Lower leg skin (tissue), 4 donors: ENCODE results near the gene IFNL4. TPM values are rescaled to one million over a fixed set of nuclear protein-coding genes. Genes with fewer than 3 reads are reported as not detected.
"Not testable (repeated sequence)": the region's sequence is repeated elsewhere in the genome, so short reads cannot be mapped to it uniquely, and the experiment has no call there.

ENCODE experiments used
- DNase-seq, 2 donors: peaks; one replicate each; pipeline ENCODE4 v3.0.0-alpha.2; 2019; ENCODE audit warnings: low spot score in 2 of 2
- H3K4me3 ChIP-seq: fragments of 200-600 bp; sonication (generic); 2 replicates; pipeline ENCODE4 v1.5.1; 2017; ENCODE audit warnings: mild to moderate bottlenecking, low read depth; ENCODE audit not compliant: poor library complexity, severe bottlenecking
- POLR2A ChIP-seq, 2 donors: fragments of 450-650 bp; IDR thresholded peaks; one replicate each; pipeline ENCODE4 v1.6.1; 2016 to 2017; ENCODE audit warnings: antibody characterized with exemption in 2 of 2, mild to moderate bottlenecking in 1 of 2, moderate library complexity in 1 of 2
- WGBS, 2 donors: methylation state at CpG; one replicate each; pipeline ENCODE4 v1.1.5; 2018; 5-methylcytosine and 5-hydroxymethylcytosine counted together
- intact Hi-C: fragments of 100-400 bp; cut with DNase I; formaldehyde crosslinking; loops from one replicate; pipeline ENCODE4 v1.15.0; 2023; ENCODE audit warnings: low total_unique reads
- total RNA-seq, 4 donors: library from RNA; depleted of rRNA; stranded (reverse); fragments of >200 nt; gene quantifications; one replicate each; pipeline ENCODE4 v1.1.0, GENCODE V29; 2016
- TF ChIP-seq, protein P1 (sequence below), 3 donors: fragments of 450-650 bp; IDR thresholded peaks; one replicate each; pipeline ENCODE4 v1.5.1; 2016; ENCODE audit warnings: antibody characterized with exemption in 3 of 3, mild to moderate bottlenecking in 3 of 3, moderate library complexity in 2 of 3

Gene IFNL4
- total RNA-seq, 4 donors from 2014 or later, result not detected

DNA sequence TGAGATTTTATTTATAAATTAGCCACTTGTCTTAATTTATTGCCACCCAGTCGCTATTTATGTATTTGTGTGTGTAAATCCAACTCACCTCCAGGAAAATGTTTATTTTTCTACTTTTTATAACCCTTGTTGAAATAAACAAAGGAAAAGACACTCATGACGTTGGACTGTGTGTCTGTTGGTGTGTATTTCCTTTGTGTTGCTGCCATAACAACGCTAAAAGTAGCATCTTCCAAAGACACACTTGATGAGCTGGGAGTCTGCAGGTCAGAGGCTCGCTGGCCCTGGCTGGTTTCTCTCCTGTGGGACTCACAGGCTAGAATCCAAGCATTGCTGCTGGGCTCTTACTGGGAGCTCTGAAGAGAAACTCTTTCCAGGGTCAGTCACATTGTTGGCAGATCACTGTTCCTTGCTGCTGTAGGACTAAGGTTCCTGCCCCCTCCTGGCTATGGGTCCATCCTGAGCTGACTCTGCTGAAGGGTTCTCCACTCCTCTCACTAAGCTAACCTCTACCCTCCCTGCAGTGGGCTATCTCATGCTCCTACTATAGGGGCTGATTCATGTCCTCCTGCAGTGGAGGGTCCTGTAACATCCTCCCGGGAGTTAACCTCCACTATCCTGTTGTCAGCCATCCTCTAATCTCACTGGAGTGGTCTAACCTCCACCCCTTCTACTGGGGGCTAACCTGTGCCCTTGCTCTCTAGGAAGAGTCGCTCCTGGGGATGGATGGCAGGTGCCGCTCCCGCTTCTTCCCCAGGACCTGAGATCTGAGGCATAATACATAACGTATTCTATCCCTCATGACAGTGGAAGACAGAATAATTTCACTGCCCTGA, 21.6 kb upstream of the IFNL4 start:
- 73 to 84% methylated on average over 9 of the region's 9 CpGs for WGBS, 2 donors
- DNase-seq, result no peak
- TF ChIP-seq POLR2A (IDR thresholded peaks at IDR 0.05), result no peak
- TF ChIP-seq, protein P1, sequence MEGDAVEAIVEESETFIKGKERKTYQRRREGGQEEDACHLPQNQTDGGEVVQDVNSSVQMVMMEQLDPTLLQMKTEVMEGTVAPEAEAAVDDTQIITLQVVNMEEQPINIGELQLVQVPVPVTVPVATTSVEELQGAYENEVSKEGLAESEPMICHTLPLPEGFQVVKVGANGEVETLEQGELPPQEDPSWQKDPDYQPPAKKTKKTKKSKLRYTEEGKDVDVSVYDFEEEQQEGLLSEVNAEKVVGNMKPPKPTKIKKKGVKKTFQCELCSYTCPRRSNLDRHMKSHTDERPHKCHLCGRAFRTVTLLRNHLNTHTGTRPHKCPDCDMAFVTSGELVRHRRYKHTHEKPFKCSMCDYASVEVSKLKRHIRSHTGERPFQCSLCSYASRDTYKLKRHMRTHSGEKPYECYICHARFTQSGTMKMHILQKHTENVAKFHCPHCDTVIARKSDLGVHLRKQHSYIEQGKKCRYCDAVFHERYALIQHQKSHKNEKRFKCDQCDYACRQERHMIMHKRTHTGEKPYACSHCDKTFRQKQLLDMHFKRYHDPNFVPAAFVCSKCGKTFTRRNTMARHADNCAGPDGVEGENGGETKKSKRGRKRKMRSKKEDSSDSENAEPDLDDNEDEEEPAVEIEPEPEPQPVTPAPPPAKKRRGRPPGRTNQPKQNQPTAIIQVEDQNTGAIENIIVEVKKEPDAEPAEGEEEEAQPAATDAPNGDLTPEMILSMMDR (IDR thresholded peaks at IDR 0.05), result no peak
- intact Hi-C loops, result no loop called here
- no peak overlapping the region for H3K4me3 ChIP-seq

DNA sequence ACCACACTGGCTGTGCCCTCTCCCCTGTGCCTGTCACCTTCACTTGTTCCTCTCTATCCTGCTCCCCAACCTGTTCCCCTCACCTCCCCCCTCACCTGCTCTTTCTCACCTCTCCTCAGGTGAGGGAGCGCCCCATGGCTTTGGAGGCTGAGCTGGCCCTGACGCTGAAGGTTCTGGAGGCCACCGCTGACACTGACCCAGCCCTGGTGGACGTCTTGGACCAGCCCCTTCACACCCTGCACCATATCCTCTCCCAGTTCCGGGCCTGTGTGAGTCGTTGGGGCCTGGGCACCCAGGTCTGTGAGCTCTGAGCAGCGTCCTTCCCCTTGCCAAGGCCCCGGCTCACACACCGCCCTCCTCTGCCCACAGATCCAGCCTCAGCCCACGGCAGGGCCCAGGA, 20.7 kb upstream of the IFNL4 start:
- intact Hi-C loops, H3K4me3 ChIP-seq: not testable (repeated sequence)
- 80 to 81% methylated on average over 5 to 6 of the region's 10 CpGs for WGBS, 2 donors
- peak in 1 of 2 donors; percentile 29 for DNase-seq

DNA sequence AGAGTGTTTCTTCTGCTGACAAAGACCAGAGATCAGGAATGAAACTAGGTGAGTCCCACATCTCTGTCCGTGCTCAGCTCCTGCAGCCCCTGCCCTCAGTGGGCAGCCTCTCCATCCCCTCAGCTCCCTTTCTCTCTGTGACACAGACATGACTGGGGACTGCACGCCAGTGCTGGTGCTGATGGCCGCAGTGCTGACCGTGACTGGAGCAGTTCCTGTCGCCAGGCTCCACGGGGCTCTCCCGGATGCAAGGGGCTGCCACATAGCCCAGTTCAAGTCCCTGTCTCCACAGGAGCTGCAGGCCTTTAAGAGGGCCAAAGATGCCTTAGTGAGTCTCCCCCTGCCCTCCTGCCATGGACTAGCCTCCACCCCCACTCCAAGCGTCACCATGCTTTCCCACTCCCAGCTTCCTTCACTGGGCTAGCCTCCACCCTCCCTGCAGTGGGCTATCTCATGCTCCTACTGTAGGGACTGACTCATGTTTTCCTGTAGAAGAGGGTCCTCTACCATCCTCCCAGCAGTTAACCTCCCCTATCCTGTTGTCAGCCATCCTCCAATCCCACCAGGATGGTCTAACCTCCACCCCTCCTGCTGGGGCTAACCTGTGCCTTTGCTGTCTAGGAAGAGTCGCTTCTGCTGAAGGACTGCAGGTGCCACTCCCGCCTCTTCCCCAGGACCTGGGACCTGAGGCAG, 20.0 kb upstream of the IFNL4 start:
- 76 to 81% methylated on average over 9 of the region's 10 CpGs for WGBS, 2 donors
- H3K4me3 ChIP-seq, intact Hi-C loops: not testable (repeated sequence)
- peak in 1 of 2 donors; percentile 45 for DNase-seq

DNA sequence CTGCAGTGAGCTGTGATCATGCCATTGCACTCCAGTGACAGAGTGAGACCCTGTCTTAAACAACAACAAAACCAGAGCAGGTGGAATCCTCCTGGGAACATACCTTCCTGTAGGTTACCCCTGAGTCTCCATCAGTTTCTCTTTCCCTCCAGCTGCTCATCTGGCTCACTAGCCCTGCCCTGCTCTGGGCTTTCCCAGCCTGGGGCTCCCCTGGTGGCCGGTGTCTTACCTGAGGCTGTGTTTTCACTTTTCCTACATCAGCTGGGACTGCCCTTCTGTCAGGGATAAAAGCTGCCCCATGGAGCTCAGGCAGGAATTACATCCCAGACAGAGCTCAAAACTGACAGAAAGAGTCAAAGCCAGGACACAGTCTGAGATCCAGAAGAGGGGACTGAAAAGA, 19.4 kb upstream of the IFNL4 start, which contains the start of gene IFNL2:
Gene IFNL2 (plus strand): TSS at position 312 of the 400 bp plus-strand sequence. CDS start 173 bp downstream, outside the sequence.
- H3K4me3 ChIP-seq, intact Hi-C loops, DNase-seq: not testable (repeated sequence)
- no CpG with 5 or more reads among the region's 1 CpG for WGBS, 2 donors

DNA sequence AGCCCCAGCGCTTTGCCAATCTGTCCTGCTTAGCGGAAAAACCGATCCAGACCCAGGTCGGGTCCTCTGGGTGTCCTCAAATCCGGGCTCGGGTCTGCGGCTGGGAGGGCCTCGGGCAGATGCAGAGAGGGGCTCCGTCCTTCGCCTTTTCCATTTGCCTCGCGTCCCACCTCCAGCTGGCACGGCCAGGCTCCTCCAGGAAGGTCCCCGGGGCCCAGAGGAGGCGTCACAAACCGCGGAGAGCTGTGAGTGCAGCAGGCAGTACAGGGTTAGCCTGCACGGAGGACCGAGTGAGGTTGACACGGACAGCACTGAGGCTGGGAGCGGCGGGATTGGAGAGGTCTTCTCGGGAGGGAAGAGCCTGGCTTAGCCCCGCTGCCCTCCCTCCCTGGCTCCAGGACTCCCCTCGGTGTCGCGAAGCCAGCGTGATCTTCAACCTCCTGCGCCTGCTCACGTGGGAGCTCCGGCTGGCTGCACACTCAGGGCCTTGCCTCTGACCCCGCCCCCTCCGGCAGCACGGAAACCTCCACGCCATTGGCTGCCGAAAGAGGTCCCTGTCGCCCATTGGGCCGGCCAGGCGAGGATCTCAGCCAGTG, 16.8 kb upstream of the IFNL4 start:
- TF ChIP-seq POLR2A (IDR thresholded peaks at IDR 0.05), result no peak
- TF ChIP-seq, protein P1 (IDR thresholded peaks at IDR 0.05), result no peak
- peak in 1 of 2 donors; percentile 79 for DNase-seq

DNA sequence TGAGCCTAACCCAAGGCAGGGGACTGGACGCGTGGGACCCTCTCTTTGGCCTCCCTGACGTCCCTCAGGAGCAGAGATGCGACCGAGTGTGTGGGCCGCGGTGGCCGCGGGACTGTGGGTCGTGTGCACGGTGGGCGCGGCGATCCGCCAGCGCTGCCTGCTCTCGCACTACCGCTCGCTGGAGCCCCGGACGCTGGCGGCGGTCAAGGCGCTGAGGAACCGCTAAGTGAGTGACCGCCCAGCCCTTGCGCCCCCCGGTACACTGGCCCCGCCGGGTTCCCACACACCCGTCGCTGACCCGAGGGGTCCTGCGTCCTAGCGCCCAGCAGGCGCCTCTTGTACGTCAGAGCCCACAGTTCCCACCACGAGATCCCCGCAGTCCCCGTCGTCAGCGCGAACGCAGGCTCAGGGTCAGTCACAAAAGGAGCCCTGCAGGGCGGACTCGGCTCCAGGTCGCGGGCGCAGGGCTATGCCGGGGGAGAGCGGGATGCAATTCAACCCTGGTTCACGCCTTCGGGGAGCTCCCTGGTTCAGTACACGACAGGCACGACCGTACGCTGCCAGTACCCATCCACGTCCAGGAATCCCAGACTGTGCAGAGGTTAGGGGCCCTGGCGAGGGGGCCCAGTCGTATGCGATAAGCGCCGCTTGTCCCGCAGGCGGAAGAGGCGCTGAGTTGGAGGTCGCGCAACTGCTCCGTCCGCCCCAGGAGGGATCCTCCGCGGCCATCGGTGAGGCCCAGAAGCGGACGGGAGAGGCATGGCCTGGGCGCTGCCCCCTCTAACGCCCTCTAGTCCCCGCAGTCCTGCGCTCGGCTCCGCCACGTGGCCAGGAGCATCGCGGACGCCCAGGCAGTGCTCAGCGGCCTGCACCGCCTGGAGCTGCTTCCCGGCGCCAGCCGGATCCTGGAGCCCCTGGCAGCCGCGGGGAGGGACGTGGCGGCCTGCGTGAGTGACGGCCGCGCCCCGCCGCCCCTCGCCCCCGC, 15.9 kb upstream of the IFNL4 start:
- intact Hi-C loops, result no loop called here

More for the DNA sequence above, 16.8 kb upstream of the IFNL4 start:
- intact Hi-C loops, result no loop called here
- no peak overlapping the region for H3K4me3 ChIP-seq
- WGBS, 2 donors, result 41 to 44% methylated on average over 38 to 39 of the region's 39 CpGs

More for the DNA sequence above, 15.9 kb upstream of the IFNL4 start:
- H3K4me3 ChIP-seq, result no peak overlapping the region
- peak in 1 of 2 donors; percentile 76 for DNase-seq
- 12 to 19% methylated on average over 43 to 70 of the region's 102 CpGs for WGBS, 2 donors
- TF ChIP-seq, protein P1 (IDR thresholded peaks at IDR 0.05), result no peak
- no peak for TF ChIP-seq POLR2A (IDR thresholded peaks at IDR 0.05)
